Nephron (organoid): ENCODE results near the gene CARMIL1.

Experiments
- H3K27ac Mint-ChIP-seq, 3 experiments: 2 replicates each; pipeline ENCODE4 v1.8.0; 2020; ENCODE audit warnings: mixed read lengths in 3 of 3, mild to moderate bottlenecking in 2 of 3, moderate library complexity in 1 of 3
- H3K27me3 Mint-ChIP-seq: 2 replicates; pipeline ENCODE4 v1.8.0; 2021; ENCODE audit warnings: low read depth, mild to moderate bottlenecking, moderate library complexity, mixed read lengths
- H3K36me3 Mint-ChIP-seq: 2 replicates; pipeline ENCODE4 v1.8.0; 2020; ENCODE audit warnings: low read depth, mixed read lengths
- H3K4me1 Mint-ChIP-seq: 2 replicates; pipeline ENCODE4 v1.8.0; 2020; ENCODE audit warnings: mixed read lengths
- H3K4me3 Mint-ChIP-seq, 3 experiments: 2 replicates each; pipeline ENCODE4 v1.8.0; 2020; ENCODE audit warnings: mild to moderate bottlenecking in 3 of 3, mixed read lengths in 3 of 3, moderate library complexity in 2 of 3
- H3K9me3 Mint-ChIP-seq: 2 replicates; pipeline ENCODE4 v1.8.0; 2020; ENCODE audit warnings: mixed read lengths
- CTCF ChIP-seq, 3 experiments: fragments of 200-600 bp; sonication (generic); IDR thresholded peaks; one replicate each; pipeline ENCODE4 v1.5.0; 2021; ENCODE audit warnings: antibody characterized with exemption in 3 of 3; ENCODE audit not compliant: unreplicated experiment in 3 of 3

CARMIL1 gene

GRCh38 chr6:25287941-25288340 is 8.8 kb downstream of the CARMIL1 start:
- Mint-ChIP-seq H3K9me3 (no peaks in the 10 kb centered on the region), H3K4me3 (no peak overlapping the region), H3K27me3 (no peaks in the 10 kb centered on the region), H3K27ac (peak overlapping the region in 1 of 3 experiments; percentile 28), H3K36me3 (peaks cover 7% of the 10 kb centered on the region), H3K4me1 (no peaks in the 10 kb centered on the region)
- TF ChIP-seq CTCF (IDR thresholded peaks at IDR 0.05; ENCODE audit: unreplicated experiment in 3 of 3), result no peak

GRCh38 chr6:25288518-25288917 is 9.3 kb downstream of the CARMIL1 start:
- H3K4me1 Mint-ChIP-seq, result no peaks in the 10 kb centered on the region

GRCh38 chr6:25290306-25291060 is 11.3 kb downstream of the CARMIL1 start:
- TF ChIP-seq CTCF (IDR thresholded peaks at IDR 0.05; ENCODE audit: unreplicated experiment in 3 of 3), result no peak

More at GRCh38 chr6:25288518-25288917, 9.3 kb downstream of the CARMIL1 start:
- H3K4me3 Mint-ChIP-seq, result no peak overlapping the region
- no peak overlapping the region for H3K27ac Mint-ChIP-seq
- TF ChIP-seq CTCF (IDR thresholded peaks at IDR 0.05; ENCODE audit: unreplicated experiment in 3 of 3), result no peak
- peaks cover 7% of the 10 kb centered on the region for H3K36me3 Mint-ChIP-seq
- no peaks in the 10 kb centered on the region for H3K27me3 Mint-ChIP-seq
- H3K9me3 Mint-ChIP-seq, result no peaks in the 10 kb centered on the region

GRCh38 chr6:25292384-25292783 is 13.2 kb downstream of the CARMIL1 start:
- no peaks in the 10 kb centered on the region for H3K27me3 Mint-ChIP-seq
- H3K4me1 Mint-ChIP-seq, result peaks cover 21% of the 10 kb centered on the region
- no peak overlapping the region for H3K4me3 Mint-ChIP-seq
- H3K36me3 Mint-ChIP-seq, result no peaks in the 10 kb centered on the region
- peak overlapping the region in 1 of 3 experiments; percentile 54 for H3K27ac Mint-ChIP-seq
- TF ChIP-seq CTCF (IDR thresholded peaks at IDR 0.05; ENCODE audit: unreplicated experiment in 3 of 3), result no peak
- no peaks in the 10 kb centered on the region for H3K9me3 Mint-ChIP-seq

More at GRCh38 chr6:25290306-25291060, 11.3 kb downstream of the CARMIL1 start:
- Mint-ChIP-seq H3K36me3 (peaks cover under 1% of the 10 kb centered on the region), H3K4me3 (no peak overlapping the region), H3K9me3 (no peaks in the 10 kb centered on the region), H3K27ac (no peak overlapping the region), H3K27me3 (no peaks in the 10 kb centered on the region), H3K4me1 (peaks cover 2% of the 10 kb centered on the region)

- peak overlapping the region in 2 of 3 experiments; percentile 80 to 88 for H3K27ac Mint-ChIP-seq
- no peaks in the 10 kb centered on the region for H3K9me3 Mint-ChIP-seq
- no peaks in the 10 kb centered on the region for H3K27me3 Mint-ChIP-seq
- TF ChIP-seq CTCF (IDR thresholded peaks at IDR 0.05; ENCODE audit: unreplicated experiment in 3 of 3), result no peak
- no peak overlapping the region for H3K4me3 Mint-ChIP-seq
- no peaks in the 10 kb centered on the region for H3K36me3 Mint-ChIP-seq
- peaks cover 32% of the 10 kb centered on the region for H3K4me1 Mint-ChIP-seq
Observed at GRCh38 chr6:25295651-25296050, 16.5 kb downstream of the CARMIL1 start.
